ENCODE data around the gene ZCCHC3.
A peak's percentile ranks its signal among the peaks of the same experiment; 100 is the strongest.
"Not testable (repeated sequence)": the region's sequence is repeated elsewhere in the genome, so short reads cannot be mapped to it uniquely, and the experiment has no call there.

The ZCCHC3 gene

GRCh38 chr20:330233-331149 lies 33.1 kb downstream of the ZCCHC3 start:
- peak; percentile 50 for DNase-seq (ENCODE audit: insufficient read length, low spot score)
- TF ChIP-seq SPI1 (IDR thresholded peaks at IDR 0.05; ENCODE audit: low read depth, low read length) (no peak), POU2F2 (IDR thresholded peaks at IDR 0.05; ENCODE audit: low read depth, low read length) (no peak), TAF1 (IDR thresholded peaks at IDR 0.05; ENCODE audit: low read depth, low read length) (no peak), PAX5 (IDR thresholded peaks at IDR 0.05; ENCODE audit: insufficient read depth, low read length, severe bottlenecking) (no peak), POLR2A (IDR thresholded peaks at IDR 0.05; ENCODE audit: low read depth, low read length) (no peak), POLR2AphosphoS5 (IDR thresholded peaks at IDR 0.05; ENCODE audit: low read depth, low read length) (no peak)
- peak; percentile 88 for FAIRE-seq

- TF ChIP-seq POLR2A (IDR thresholded peaks at IDR 0.05; ENCODE audit: low read depth, low read length) = no peak
- no peak for TF ChIP-seq TAF1 (IDR thresholded peaks at IDR 0.05; ENCODE audit: low read depth, low read length)
- TF ChIP-seq PAX5 (IDR thresholded peaks at IDR 0.05; ENCODE audit: insufficient read depth, low read length, severe bottlenecking) = no peak
- no peak for TF ChIP-seq POLR2AphosphoS5 (IDR thresholded peaks at IDR 0.05; ENCODE audit: low read depth, low read length)
- no peak for TF ChIP-seq POU2F2 (IDR thresholded peaks at IDR 0.05; ENCODE audit: low read depth, low read length)
- TF ChIP-seq SPI1 (IDR thresholded peaks at IDR 0.05; ENCODE audit: low read depth, low read length) = no peak
- FAIRE-seq (no peak), DNase-seq (ENCODE audit: insufficient read length, low spot score) (no peak)
Measured at GRCh38 chr20:334578-334977, 37.2 kb downstream of the ZCCHC3 start.

GRCh38 chr20:336040-336439 lies 38.7 kb downstream of the ZCCHC3 start:
- DNase-seq (ENCODE audit: insufficient read length, low spot score); FAIRE-seq: not testable (repeated sequence)

GRCh38 chr20:341682-342081 lies 44.3 kb downstream of the ZCCHC3 start:
- TF ChIP-seq POLR2AphosphoS5 (IDR thresholded peaks at IDR 0.05; ENCODE audit: low read depth, low read length) (no peak), PAX5 (IDR thresholded peaks at IDR 0.05; ENCODE audit: insufficient read depth, low read length, severe bottlenecking) (no peak), SPI1 (IDR thresholded peaks at IDR 0.05; ENCODE audit: low read depth, low read length) (no peak), POU2F2 (IDR thresholded peaks at IDR 0.05; ENCODE audit: low read depth, low read length) (no peak), POLR2A (IDR thresholded peaks at IDR 0.05; ENCODE audit: low read depth, low read length) (no peak), TAF1 (IDR thresholded peaks at IDR 0.05; ENCODE audit: low read depth, low read length) (no peak)
- no peak for DNase-seq (ENCODE audit: insufficient read length, low spot score)
- FAIRE-seq = no peak

- DNase-seq (ENCODE audit: insufficient read length, low spot score) (no peak), FAIRE-seq (no peak)
- TF ChIP-seq SPI1 (IDR thresholded peaks at IDR 0.05; ENCODE audit: low read depth, low read length) (no peak), POLR2AphosphoS5 (IDR thresholded peaks at IDR 0.05; ENCODE audit: low read depth, low read length) (no peak)
Measured at GRCh38 chr20:343107-343506, 45.7 kb downstream of the ZCCHC3 start.

GRCh38 chr20:346033-346639 lies 48.8 kb downstream of the ZCCHC3 start:
- FAIRE-seq (peak; percentile 31), DNase-seq (ENCODE audit: insufficient read length, low spot score) (no peak)
- TF ChIP-seq SPI1 (IDR thresholded peaks at IDR 0.05; ENCODE audit: low read depth, low read length) = no peak
- TF ChIP-seq POLR2AphosphoS5 (IDR thresholded peaks at IDR 0.05; ENCODE audit: low read depth, low read length) = no peak
- TF ChIP-seq POLR2A (IDR thresholded peaks at IDR 0.05; ENCODE audit: low read depth, low read length) = no peak
- no peak for TF ChIP-seq POU2F2 (IDR thresholded peaks at IDR 0.05; ENCODE audit: low read depth, low read length)
- TF ChIP-seq TAF1 (IDR thresholded peaks at IDR 0.05; ENCODE audit: low read depth, low read length) = no peak
- no peak for TF ChIP-seq PAX5 (IDR thresholded peaks at IDR 0.05; ENCODE audit: insufficient read depth, low read length, severe bottlenecking)

- no peak for TF ChIP-seq POU2F2 (IDR thresholded peaks at IDR 0.05; ENCODE audit: low read depth, low read length)
- no peak for TF ChIP-seq TAF1 (IDR thresholded peaks at IDR 0.05; ENCODE audit: low read depth, low read length)
- no peak for TF ChIP-seq POLR2AphosphoS5 (IDR thresholded peaks at IDR 0.05; ENCODE audit: low read depth, low read length)
- TF ChIP-seq SPI1 (IDR thresholded peaks at IDR 0.05; ENCODE audit: low read depth, low read length) = no peak
- FAIRE-seq (peak; percentile 80), DNase-seq (ENCODE audit: insufficient read length, low spot score) (peak; percentile 80)
Measured at GRCh38 chr20:346640-347316, 49.4 kb downstream of the ZCCHC3 start, which contains the start of gene NRSN2. Gene NRSN2 (plus strand): TSS chr20:347111. CDS start chr20:349644, 2,533 bp downstream.

GRCh38 chr20:347317-347639 lies 49.9 kb downstream of the ZCCHC3 start:
- no peak for FAIRE-seq
- no peak for TF ChIP-seq PAX5 (IDR thresholded peaks at IDR 0.05; ENCODE audit: insufficient read depth, low read length, severe bottlenecking)
- no peak for TF ChIP-seq TAF1 (IDR thresholded peaks at IDR 0.05; ENCODE audit: low read depth, low read length)
- TF ChIP-seq POLR2A (IDR thresholded peaks at IDR 0.05; ENCODE audit: low read depth, low read length) = no peak; the same call in 1 of the 2 replicates
- no peak for TF ChIP-seq SPI1 (IDR thresholded peaks at IDR 0.05; ENCODE audit: low read depth, low read length)
- no peak for TF ChIP-seq POU2F2 (IDR thresholded peaks at IDR 0.05; ENCODE audit: low read depth, low read length)
- no peak for TF ChIP-seq POLR2AphosphoS5 (IDR thresholded peaks at IDR 0.05; ENCODE audit: low read depth, low read length)
- DNase-seq (ENCODE audit: insufficient read length, low spot score) = no peak

GRCh38 chr20:347640-348484 lies 50.5 kb downstream of the ZCCHC3 start:
- DNase-seq (ENCODE audit: insufficient read length, low spot score) (peak; percentile 95), FAIRE-seq (peak; percentile 97)
- TF ChIP-seq POU2F2 (IDR thresholded peaks at IDR 0.05; ENCODE audit: low read depth, low read length) (no peak), SPI1 (IDR thresholded peaks at IDR 0.05; ENCODE audit: low read depth, low read length) (peak; percentile 47), PAX5 (IDR thresholded peaks at IDR 0.05; ENCODE audit: insufficient read depth, low read length, severe bottlenecking) (peak; percentile 57), POLR2AphosphoS5 (IDR thresholded peaks at IDR 0.05; ENCODE audit: low read depth, low read length) (no peak), TAF1 (IDR thresholded peaks at IDR 0.05; ENCODE audit: low read depth, low read length) (peak; percentile 34; the same call in 1 of the 2 replicates), POLR2A (IDR thresholded peaks at IDR 0.05; ENCODE audit: low read depth, low read length) (peak; percentile 69)

All from GM12891 (cell line).